ENCODE measurements around the gene ITSN1.
"Not testable (repeated sequence)": the region's sequence is repeated elsewhere in the genome, so short reads cannot be mapped to it uniquely, and the experiment has no call there.

DNA sequence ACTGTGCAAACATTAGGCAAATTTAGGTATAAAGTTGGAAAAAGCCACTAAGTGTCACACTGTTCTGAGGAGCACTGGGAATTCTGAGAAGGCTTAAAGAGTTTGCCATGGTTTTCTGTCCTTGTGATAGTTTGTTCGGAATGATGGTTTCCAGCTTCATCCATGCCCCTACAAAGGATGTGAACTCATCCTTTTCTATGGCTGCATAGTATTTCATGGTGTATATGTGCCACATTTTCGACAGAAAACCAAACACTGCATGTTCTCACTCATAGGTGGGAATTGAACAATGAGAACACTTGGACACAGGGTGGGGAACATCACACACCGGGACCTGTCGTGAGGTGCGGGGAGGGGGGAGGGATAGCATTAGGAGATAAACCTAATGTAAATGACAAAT, 34.4 kb downstream of the ITSN1 start:
- TF ChIP-seq ZFP3 (CRISPR knock-in tag; IDR thresholded peaks at IDR 0.05); ZFP30 (CRISPR knock-in tag; IDR thresholded peaks at IDR 0.05); ARNTL (CRISPR knock-in tag; IDR thresholded peaks at IDR 0.05; ENCODE audit: borderline replicate concordance, low read depth); SNAI2 (CRISPR knock-in tag; IDR thresholded peaks at IDR 0.05): not testable (repeated sequence)
- TF ChIP-seq, protein P1, sequence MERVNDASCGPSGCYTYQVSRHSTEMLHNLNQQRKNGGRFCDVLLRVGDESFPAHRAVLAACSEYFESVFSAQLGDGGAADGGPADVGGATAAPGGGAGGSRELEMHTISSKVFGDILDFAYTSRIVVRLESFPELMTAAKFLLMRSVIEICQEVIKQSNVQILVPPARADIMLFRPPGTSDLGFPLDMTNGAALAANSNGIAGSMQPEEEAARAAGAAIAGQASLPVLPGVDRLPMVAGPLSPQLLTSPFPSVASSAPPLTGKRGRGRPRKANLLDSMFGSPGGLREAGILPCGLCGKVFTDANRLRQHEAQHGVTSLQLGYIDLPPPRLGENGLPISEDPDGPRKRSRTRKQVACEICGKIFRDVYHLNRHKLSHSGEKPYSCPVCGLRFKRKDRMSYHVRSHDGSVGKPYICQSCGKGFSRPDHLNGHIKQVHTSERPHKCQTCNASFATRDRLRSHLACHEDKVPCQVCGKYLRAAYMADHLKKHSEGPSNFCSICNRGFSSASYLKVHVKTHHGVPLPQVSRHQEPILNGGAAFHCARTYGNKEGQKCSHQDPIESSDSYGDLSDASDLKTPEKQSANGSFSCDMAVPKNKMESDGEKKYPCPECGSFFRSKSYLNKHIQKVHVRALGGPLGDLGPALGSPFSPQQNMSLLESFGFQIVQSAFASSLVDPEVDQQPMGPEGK (CRISPR knock-in tag; IDR thresholded peaks at IDR 0.05; ENCODE audit: borderline replicate concordance) = not testable (repeated sequence)
- TF ChIP-seq, protein P2, sequence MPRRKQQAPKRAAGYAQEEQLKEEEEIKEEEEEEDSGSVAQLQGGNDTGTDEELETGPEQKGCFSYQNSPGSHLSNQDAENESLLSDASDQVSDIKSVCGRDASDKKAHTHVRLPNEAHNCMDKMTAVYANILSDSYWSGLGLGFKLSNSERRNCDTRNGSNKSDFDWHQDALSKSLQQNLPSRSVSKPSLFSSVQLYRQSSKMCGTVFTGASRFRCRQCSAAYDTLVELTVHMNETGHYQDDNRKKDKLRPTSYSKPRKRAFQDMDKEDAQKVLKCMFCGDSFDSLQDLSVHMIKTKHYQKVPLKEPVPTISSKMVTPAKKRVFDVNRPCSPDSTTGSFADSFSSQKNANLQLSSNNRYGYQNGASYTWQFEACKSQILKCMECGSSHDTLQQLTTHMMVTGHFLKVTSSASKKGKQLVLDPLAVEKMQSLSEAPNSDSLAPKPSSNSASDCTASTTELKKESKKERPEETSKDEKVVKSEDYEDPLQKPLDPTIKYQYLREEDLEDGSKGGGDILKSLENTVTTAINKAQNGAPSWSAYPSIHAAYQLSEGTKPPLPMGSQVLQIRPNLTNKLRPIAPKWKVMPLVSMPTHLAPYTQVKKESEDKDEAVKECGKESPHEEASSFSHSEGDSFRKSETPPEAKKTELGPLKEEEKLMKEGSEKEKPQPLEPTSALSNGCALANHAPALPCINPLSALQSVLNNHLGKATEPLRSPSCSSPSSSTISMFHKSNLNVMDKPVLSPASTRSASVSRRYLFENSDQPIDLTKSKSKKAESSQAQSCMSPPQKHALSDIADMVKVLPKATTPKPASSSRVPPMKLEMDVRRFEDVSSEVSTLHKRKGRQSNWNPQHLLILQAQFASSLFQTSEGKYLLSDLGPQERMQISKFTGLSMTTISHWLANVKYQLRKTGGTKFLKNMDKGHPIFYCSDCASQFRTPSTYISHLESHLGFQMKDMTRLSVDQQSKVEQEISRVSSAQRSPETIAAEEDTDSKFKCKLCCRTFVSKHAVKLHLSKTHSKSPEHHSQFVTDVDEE (CRISPR knock-in tag; IDR thresholded peaks at IDR 0.05) = not testable (repeated sequence)
- TF ChIP-seq, protein P3, sequence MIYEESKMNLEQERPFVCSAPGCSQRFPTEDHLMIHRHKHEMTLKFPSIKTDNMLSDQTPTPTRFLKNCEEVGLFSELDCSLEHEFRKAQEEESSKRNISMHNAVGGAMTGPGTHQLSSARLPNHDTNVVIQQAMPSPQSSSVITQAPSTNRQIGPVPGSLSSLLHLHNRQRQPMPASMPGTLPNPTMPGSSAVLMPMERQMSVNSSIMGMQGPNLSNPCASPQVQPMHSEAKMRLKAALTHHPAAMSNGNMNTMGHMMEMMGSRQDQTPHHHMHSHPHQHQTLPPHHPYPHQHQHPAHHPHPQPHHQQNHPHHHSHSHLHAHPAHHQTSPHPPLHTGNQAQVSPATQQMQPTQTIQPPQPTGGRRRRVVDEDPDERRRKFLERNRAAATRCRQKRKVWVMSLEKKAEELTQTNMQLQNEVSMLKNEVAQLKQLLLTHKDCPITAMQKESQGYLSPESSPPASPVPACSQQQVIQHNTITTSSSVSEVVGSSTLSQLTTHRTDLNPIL (CRISPR knock-in tag; IDR thresholded peaks at IDR 0.05; ENCODE audit: low read depth) = not testable (repeated sequence)
